HepG2 (cell line): Measurements from ENCODE around the gene MAP1LC3B. TPM values are rescaled to one million over a fixed set of nuclear protein-coding genes. Genes with fewer than 3 reads are reported as not detected.
A peak's percentile ranks its signal among the peaks of the same experiment; 100 is the strongest.

Experiments
- ATAC-seq: fragments of 200-7000 bp; cut with Tn5 transposase; 3 replicates; pipeline ENCODE4 v1.9.1; 2020; ENCODE audit warnings: mild to moderate bottlenecking, moderate library complexity
- BruUV-seq: library from RNA; stranded (reverse); fragments of 400-500 nt; replicated peaks from 2 replicates; lab custom pipeline; 2021; lab: Mats Ljungman, UMichigan
- CTCF ChIA-PET: fragments of 300-600 bp; formaldehyde crosslinking; extraction: SDS; loops from one replicate; lab custom pipeline; 2021; ENCODE audit warnings: low total read pairs, inconsistent platforms, low intra/inter-chr PET ratio; lab: Yijun Ruan, JAX
- POLR2A ChIA-PET: fragments of 350-600 bp; sonication (Branson Sonifier 250); formaldehyde crosslinking; loops from one replicate; lab custom pipeline; 2020; ENCODE audit warnings: antibody characterized with exemption, inconsistent platforms; lab: Yijun Ruan, JAX
- DNase-seq: peaks from one replicate; pipeline ENCODE4 v3.0.0-alpha.2; 2015; ENCODE audit warnings: low spot score
- FAIRE-seq: peaks from 3 replicates; lab custom pipeline; 2011; peaks lifted over from hg19 to GRCh38; lab: Jason Lieb, UNC
- H2AFZ ChIP-seq: one replicate; pipeline ENCODE4 v1.6.1; 2011; ENCODE audit warnings: low read length, inconsistent platforms
- H3K27ac ChIP-seq: fragments of 300-600 bp; 3 replicates; pipeline ENCODE4 v1.8.0; 2011; ENCODE audit warnings: mixed run types, mild to moderate bottlenecking, mixed read lengths, low read length, inconsistent platforms; ENCODE audit not compliant: insufficient read depth; ENCODE audit errors: extremely low read length
- H3K27me3 ChIP-seq, 2 experiments: fragments of 200-600 bp in 1 of 2; 2 replicates in 1 of 2; 3 replicates in 1 of 2; pipeline versions ENCODE4 v1.6.0 to v1.8.0; 2011; ENCODE audit warnings: low read length in 2 of 2, mild to moderate bottlenecking in 2 of 2, moderate library complexity in 2 of 2, inconsistent platforms in 1 of 2; ENCODE audit not compliant: insufficient read depth in 2 of 2, control insufficient read depth in 1 of 2
- H3K36me3 ChIP-seq, 2 experiments: fragments of 200-600 bp in 1 of 2; replicated peaks in 1 of 2; 2 replicates in 1 of 2; 3 replicates in 1 of 2; pipeline versions ENCODE4 v1.5.1 to v1.8.0; 2011; ENCODE audit warnings: low read length in 2 of 2, inconsistent platforms in 1 of 2; ENCODE audit not compliant: insufficient read depth in 2 of 2, control insufficient read depth in 1 of 2
- H3K4me1 ChIP-seq: 2 replicates; pipeline ENCODE4 v1.5.1; 2012; ENCODE audit warnings: low read length, inconsistent platforms; ENCODE audit not compliant: insufficient read depth
- H3K4me2 ChIP-seq: 2 replicates; pipeline ENCODE4 v1.6.0; 2011; ENCODE audit warnings: low read depth, low read length, inconsistent platforms
- H3K4me3 ChIP-seq, 3 experiments: fragments of 200-600 bp in 1 of 3; sonication (generic), shearing (Covaris generic) in 1 of 3; replicated peaks in 1 of 3; 2 replicates each; pipeline ENCODE4 v1.5.1; 2011 to 2016; ENCODE audit warnings: low read length in 3 of 3, inconsistent platforms in 2 of 3, low read depth in 2 of 3, mild to moderate bottlenecking in 2 of 3, control low read depth in 1 of 3, mixed read lengths in 1 of 3; ENCODE audit not compliant: insufficient read depth in 1 of 3
- H3K79me2 ChIP-seq: one replicate; pipeline ENCODE4 v1.6.1; 2011; ENCODE audit warnings: low read length, inconsistent platforms; ENCODE audit not compliant: insufficient read depth
- H3K9ac ChIP-seq: 2 replicates; pipeline ENCODE4 v1.6.0; 2011; ENCODE audit warnings: mild to moderate bottlenecking, low read depth, low read length, inconsistent platforms; ENCODE audit not compliant: insufficient read depth
- H3K9me3 ChIP-seq: 2 replicates; pipeline ENCODE4 v1.5.1; 2012; ENCODE audit warnings: mild to moderate bottlenecking, low read length
- H4K20me1 ChIP-seq: 2 replicates; pipeline ENCODE4 v1.6.0; 2011; ENCODE audit warnings: inconsistent platforms, mild to moderate bottlenecking, low read length, moderate library complexity; ENCODE audit not compliant: insufficient read depth
- CAMTA2 ChIP-seq: sonication (generic); formaldehyde crosslinking; IDR thresholded peaks from 2 replicates; pipeline ENCODE4 v1.4.0; 2020; ENCODE audit warnings: mild to moderate bottlenecking, missing genetic modification reagents, borderline replicate concordance
- CC2D1A ChIP-seq: sonication (generic); formaldehyde crosslinking; IDR thresholded peaks from 2 replicates; pipeline ENCODE4 v1.8.1; 2023; ENCODE audit warnings: mild to moderate bottlenecking, missing genetic modification reagents
- CENPT ChIP-seq: sonication (generic); formaldehyde crosslinking; IDR thresholded peaks from 2 replicates; pipeline ENCODE4 v1.8.0; 2022; ENCODE audit warnings: low read depth, mild to moderate bottlenecking, moderate library complexity, missing genetic modification reagents
- FOXP1 ChIP-seq, 2 experiments: fragments of 450-650 bp in 1 of 2; IDR thresholded peaks; 2 replicates each; pipeline ENCODE4 v1.6.1; 2017 to 2018; ENCODE audit warnings: antibody characterized with exemption in 1 of 2
- GTF2F1 ChIP-seq: fragments of 150-350 bp; IDR thresholded peaks from 2 replicates; pipeline ENCODE4 v1.6.1; 2014; ENCODE audit warnings: low read length
- HHEX ChIP-seq: IDR thresholded peaks from 2 replicates; pipeline ENCODE4 v1.6.1; 2016; ENCODE audit warnings: control low read depth
- LRRFIP1 ChIP-seq: sonication (generic); formaldehyde crosslinking; conservative IDR thresholded peaks from 2 replicates; pipeline ENCODE4 v1.4.0; 2020; ENCODE audit warnings: missing genetic modification reagents
- PHB2 ChIP-seq: fragments of 450-650 bp; IDR thresholded peaks from 2 replicates; pipeline ENCODE4 v1.6.1; 2018; ENCODE audit not compliant: partially characterized antibody
- SALL1 ChIP-seq: sonication (generic); formaldehyde crosslinking; IDR thresholded peaks from 2 replicates; pipeline ENCODE4 v1.8.0; 2022; ENCODE audit warnings: mild to moderate bottlenecking, missing genetic modification reagents
- SRSF9 ChIP-seq: fragments of 200-400 bp; formaldehyde crosslinking; IDR thresholded peaks from 2 replicates; pipeline ENCODE4 v1.6.1; 2018; ENCODE audit warnings: borderline replicate concordance, mild to moderate bottlenecking, low read depth, low read length; ENCODE audit not compliant: insufficient read depth, poor library complexity, severe bottlenecking
- SSRP1 ChIP-seq: IDR thresholded peaks from 2 replicates; pipeline ENCODE4 v1.6.1; 2016; ENCODE audit warnings: control low read depth
- TAF1 ChIP-seq: sonication (generic); formaldehyde crosslinking; IDR thresholded peaks from 2 replicates; pipeline ENCODE4 v1.4.0; 2020; ENCODE audit warnings: missing genetic modification reagents
- TBX3 ChIP-seq: fragments of 450-650 bp; IDR thresholded peaks from 2 replicates; pipeline ENCODE4 v1.6.1; 2017; ENCODE audit warnings: antibody characterized with exemption, mild to moderate bottlenecking, inconsistent platforms, borderline replicate concordance
- TCF7L2 ChIP-seq: IDR thresholded peaks from 2 replicates; pipeline ENCODE4 v1.6.1; 2011; ENCODE audit warnings: mild to moderate bottlenecking, low read depth, low read length, moderate library complexity
- TGIF2 ChIP-seq: IDR thresholded peaks from 2 replicates; pipeline ENCODE4 v1.6.1; 2016; ENCODE audit warnings: control low read depth, missing compliant biosample characterization
- ZFP36L1 ChIP-seq: sonication (generic); formaldehyde crosslinking; IDR thresholded peaks from 2 replicates; pipeline ENCODE4 v1.8.0; 2022; ENCODE audit warnings: mild to moderate bottlenecking, missing genetic modification reagents, moderate library complexity
- ZNF30 ChIP-seq: sonication (generic); formaldehyde crosslinking; IDR thresholded peaks from 2 replicates; pipeline ENCODE4 v1.5.0; 2020; ENCODE audit warnings: mild to moderate bottlenecking, missing genetic modification reagents
- ZNF383 ChIP-seq: sonication (generic); formaldehyde crosslinking; IDR thresholded peaks from 2 replicates; pipeline ENCODE4 v1.4.0; 2020; ENCODE audit warnings: missing genetic modification reagents, mild to moderate bottlenecking, borderline replicate concordance
- ZNF891 ChIP-seq: sonication (generic); formaldehyde crosslinking; IDR thresholded peaks from 2 replicates; pipeline ENCODE4 v1.5.0; 2020; ENCODE audit warnings: mild to moderate bottlenecking, missing genetic modification reagents
- WGBS: methylation state at CpG from one replicate; pipeline ENCODE4 v1.1.6; 2017; ENCODE audit warnings: low lambda C conversion rate; 5-methylcytosine and 5-hydroxymethylcytosine counted together
- in situ Hi-C: cut with HindIII; loops from 2 replicates; pipeline ENCODE4 v1.10.0; 2017; ENCODE audit warnings: low pct_unique_long_range_greater_than_20kb; ENCODE audit not compliant: extremely low pct_ligation_motif_present
- intact Hi-C: fragments of 100-400 bp; cut with micrococcal nuclease; formaldehyde crosslinking; loops from one replicate; pipeline ENCODE4 v1.10.0; 2022; ENCODE audit not compliant: unreplicated experiment
- polyA plus RNA-seq, 8 experiments: library from polyadenylated mRNA; depleted of rRNA in 3 of 8; stranded (reverse) in 7 of 8; unstranded in 1 of 8; fragments of >200 nt; fragmentation: Illumina TruSeq in 4 of 8; extraction: Trizol in 4 of 8; gene quantifications; 2 replicates each; pipeline versions ENCODE4 v1.2.1 to v1.2.3, GENCODE V29; 2011 to 2016; ENCODE audit warnings: low read depth in 4 of 8, missing spikeins in 1 of 8, mixed read lengths in 1 of 8; ENCODE audit not compliant: insufficient read depth in 1 of 8
- total RNA-seq, 5 experiments: library from RNA; depleted of rRNA; stranded (reverse); fragments of >200 nt; fragmentation: Illumina TruSeq; extraction: Trizol; gene quantifications; 2 replicates each; pipeline ENCODE4 v1.2.3, GENCODE V29; 2016; ENCODE audit warnings: low read depth in 1 of 5
- TF ChIP-seq, protein P1 (sequence below): sonication (generic); formaldehyde crosslinking; IDR thresholded peaks from 2 replicates; pipeline ENCODE4 v1.4.0; 2020; ENCODE audit warnings: missing genetic modification reagents
- TF ChIP-seq, protein P2 (sequence below): sonication (generic); formaldehyde crosslinking; IDR thresholded peaks from 2 replicates; pipeline ENCODE4 v1.8.0; 2022; ENCODE audit warnings: low read depth, missing genetic modification reagents

Gene MAP1LC3B
- total and polyA plus RNA-seq, 2 of the 13 experiments (the other 11 are each of a cell fraction or from before 2014, with no cell fraction given), result 15.7 to 37.4 TPM

DNA sequence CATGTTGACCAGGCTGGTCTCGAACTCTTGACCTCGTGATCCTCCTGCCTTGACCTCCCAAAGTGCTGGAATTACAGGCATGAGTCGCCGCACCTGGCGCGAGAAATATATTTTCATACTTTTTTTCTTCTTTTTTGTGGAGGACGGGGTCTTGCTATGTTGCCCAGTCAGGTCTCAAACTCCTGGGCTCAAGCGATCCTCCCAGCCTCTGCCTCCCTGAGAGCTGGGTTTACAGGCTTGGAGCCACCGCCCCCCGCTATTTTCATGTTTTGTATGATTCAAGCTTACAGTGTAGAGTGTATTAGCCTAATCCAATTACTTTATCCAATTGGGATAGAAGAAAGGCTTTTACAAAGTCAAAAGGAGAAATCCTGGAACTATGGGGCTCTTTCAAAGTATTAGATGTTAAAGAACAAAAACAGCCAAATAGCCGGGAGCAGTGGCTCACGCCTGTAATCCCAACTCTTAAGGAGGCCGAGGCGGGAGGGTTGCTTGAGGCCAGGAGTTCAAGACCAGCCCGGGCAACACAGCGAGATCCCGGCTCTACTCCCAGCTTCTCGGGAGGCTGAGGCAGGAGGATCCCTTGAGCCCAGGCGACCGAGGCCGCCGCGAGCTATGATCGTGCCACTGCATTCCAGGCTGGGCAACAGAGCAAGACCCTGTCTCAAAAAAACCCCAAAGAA is 1.4 kb upstream of the MAP1LC3B start:
- DNase-seq (no peak), FAIRE-seq (no peak), ATAC-seq (no peak)
- intact Hi-C loops (no loop called here), in situ Hi-C loops (loop anchor here (25.0 kb wide), 1 partner anchor 472 kb away; the partner anchor contains the start of gene SLC7A5)
- peak overlapping the region; percentile 94 for H3K27ac ChIP-seq
- H3K79me2 ChIP-seq, result peaks cover 40% of the 10 kb centered on the region
- no peaks in the 10 kb centered on the region for H3K9me3 ChIP-seq
- H3K27me3 ChIP-seq, result no peaks in the 10 kb centered on the region; a peak in 1 of 5 replicates
- peak overlapping the region; percentile 98 for H3K9ac ChIP-seq
- WGBS, result 90% methylated on average over 20 of the region's 24 CpGs
- CTCF ChIA-PET, result no interaction called here
- peak overlapping the region; percentile 47 to 86 (median 70) for H3K4me3 ChIP-seq
- POLR2A ChIA-PET, result interaction anchor here (1.6 to 3.5 kb wide), 3 partner anchors 9 to 66 kb away, joined by 5 to 39 read pairs (median 8); no protein-coding TSS in a partner anchor
- peaks cover 29% of the 10 kb centered on the region for H4K20me1 ChIP-seq
- BruUV-seq, result no TSS peak
- H3K36me3 ChIP-seq, result peaks cover 0 to 10% of the 10 kb centered on the region in 2 experiments; a peak in 2 of 5 replicates
- H3K4me2 ChIP-seq, result peak overlapping the region; percentile 85
- no peak overlapping the region for H2AFZ ChIP-seq
- peaks cover 75% of the 10 kb centered on the region for H3K4me1 ChIP-seq
- TF ChIP-seq TBX3 (no peak), ZNF891 (CRISPR knock-in tag) (peak; percentile 52; the same call in 1 of the 2 replicates), HHEX (CRISPR knock-in tag) (no peak), TAF1 (CRISPR knock-in tag) (no peak), ZNF30 (CRISPR knock-in tag) (no peak), ZNF383 (no peak), PHB2 (no peak), FOXP1 (IDR thresholded peaks at IDR 0.05) (no peak), FOXP1 (CRISPR knock-in tag; IDR thresholded peaks at IDR 0.05) (no peak), SALL1 (CRISPR knock-in tag) (no peak), GTF2F1 (no peak), TGIF2 (no peak), ZFP36L1 (CRISPR knock-in tag) (no peak), CC2D1A (CRISPR knock-in tag) (no peak), CENPT (CRISPR knock-in tag) (no peak), TCF7L2 (no peak), CAMTA2 (CRISPR knock-in tag) (no peak), SRSF9 (no peak), SSRP1 (CRISPR knock-in tag) (no peak), LRRFIP1 (CRISPR knock-in tag) (no peak)
- TF ChIP-seq, protein P1, sequence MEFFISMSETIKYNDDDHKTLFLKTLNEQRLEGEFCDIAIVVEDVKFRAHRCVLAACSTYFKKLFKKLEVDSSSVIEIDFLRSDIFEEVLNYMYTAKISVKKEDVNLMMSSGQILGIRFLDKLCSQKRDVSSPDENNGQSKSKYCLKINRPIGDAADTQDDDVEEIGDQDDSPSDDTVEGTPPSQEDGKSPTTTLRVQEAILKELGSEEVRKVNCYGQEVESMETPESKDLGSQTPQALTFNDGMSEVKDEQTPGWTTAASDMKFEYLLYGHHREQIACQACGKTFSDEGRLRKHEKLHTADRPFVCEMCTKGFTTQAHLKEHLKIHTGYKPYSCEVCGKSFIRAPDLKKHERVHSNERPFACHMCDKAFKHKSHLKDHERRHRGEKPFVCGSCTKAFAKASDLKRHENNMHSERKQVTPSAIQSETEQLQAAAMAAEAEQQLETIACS, result no peak
- TF ChIP-seq, protein P2, sequence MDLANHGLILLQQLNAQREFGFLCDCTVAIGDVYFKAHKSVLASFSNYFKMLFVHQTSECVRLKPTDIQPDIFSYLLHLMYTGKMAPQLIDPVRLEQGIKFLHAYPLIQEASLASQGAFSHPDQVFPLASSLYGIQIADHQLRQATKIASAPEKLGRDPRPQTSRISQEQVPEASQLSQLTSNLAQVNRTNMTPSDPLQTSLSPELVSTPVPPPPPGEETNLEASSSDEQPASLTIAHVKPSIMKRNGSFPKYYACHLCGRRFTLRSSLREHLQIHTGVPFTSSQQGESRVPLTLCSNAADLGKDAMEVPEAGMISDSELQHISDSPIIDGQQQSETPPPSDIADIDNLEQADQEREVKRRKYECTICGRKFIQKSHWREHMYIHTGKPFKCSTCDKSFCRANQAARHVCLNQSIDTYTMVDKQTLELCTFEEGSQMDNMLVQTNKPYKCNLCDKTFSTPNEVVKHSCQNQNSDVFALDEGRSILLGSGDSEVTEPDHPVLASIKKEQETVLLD, result no peak
